ENCODE data around the gene NDUFA13.

Gene NDUFA13

GRCh38 chr19:19544954-19545591 is 29.0 kb downstream of the NDUFA13 start:
- DNase-seq (ENCODE audit: low read depth in 3 of 3, low spot score in 1 of 3): no peak

GRCh38 chr19:19545707-19546106 is 29.7 kb downstream of the NDUFA13 start:
- DNase-seq (ENCODE audit: low read depth in 3 of 3, low spot score in 1 of 3): no peak

DNA sequence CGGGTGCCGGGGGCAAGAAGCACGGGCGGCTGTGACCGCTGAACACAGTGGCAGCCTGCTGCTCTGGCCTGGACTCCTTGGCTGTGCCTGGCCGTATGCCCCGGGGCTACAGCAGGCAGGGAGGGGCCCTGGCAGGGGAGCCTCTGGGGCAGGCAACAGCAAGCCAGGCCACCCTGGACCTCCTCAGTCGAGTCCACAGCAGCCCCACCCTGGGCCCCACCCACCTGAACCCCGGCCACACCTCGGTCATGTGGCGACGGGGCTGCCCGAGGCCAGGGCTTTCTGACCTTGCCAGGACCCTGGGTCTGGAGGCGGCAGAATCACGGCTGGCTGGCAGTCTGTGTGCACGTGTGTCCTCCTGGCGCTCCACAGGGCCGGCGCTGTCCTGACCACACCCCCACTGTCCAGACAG is 30.7 kb downstream of the NDUFA13 start:
- DNase-seq (ENCODE audit: low read depth in 3 of 3, low spot score in 1 of 3): no peak

GRCh38 chr19:19547674-19548336 is 31.8 kb downstream of the NDUFA13 start:
- DNase-seq (ENCODE audit: low read depth in 3 of 3, low spot score in 1 of 3): no peak

DNA sequence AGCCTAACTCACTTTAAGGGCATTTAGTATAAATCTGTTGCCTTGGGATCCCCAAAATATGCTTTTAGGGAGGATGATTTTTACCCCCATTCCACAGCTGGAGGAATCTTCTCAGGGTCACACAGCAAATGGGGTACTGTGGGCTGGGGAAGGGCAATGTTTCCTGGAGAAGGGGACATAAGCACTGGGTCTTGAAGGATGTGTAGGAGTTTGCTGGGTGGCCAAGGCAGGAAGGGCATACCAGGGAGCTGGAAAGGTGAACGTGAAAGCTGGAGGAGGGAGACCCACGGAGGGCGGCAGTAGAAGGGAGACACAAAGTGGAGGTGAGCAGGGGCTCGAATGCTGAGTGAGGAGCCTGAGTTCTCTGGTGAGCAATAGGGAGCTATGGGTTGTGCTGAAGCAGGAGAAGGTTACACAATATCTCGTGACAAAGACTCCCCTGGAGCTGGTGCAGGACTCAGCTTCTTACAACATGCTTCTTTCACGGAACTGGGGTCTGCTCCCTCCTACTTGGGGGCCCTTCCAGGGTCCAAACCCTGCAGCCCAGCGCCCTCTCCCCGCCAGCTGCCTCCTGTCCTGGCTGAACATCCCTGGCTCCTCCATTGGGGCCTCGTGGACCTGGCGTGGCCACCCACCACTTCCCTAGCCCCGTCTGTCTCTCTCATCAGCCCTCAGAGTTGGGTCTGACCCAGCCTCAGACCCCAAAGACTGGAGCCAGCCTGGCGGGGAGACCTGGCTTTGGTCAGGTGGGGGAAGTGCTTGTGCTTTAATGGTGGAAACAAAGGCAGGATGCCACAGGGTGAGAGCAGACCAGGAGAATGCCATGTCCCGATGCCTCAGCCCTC is 33.1 kb downstream of the NDUFA13 start:
- no peak for DNase-seq (ENCODE audit: low read depth in 3 of 3, low spot score in 1 of 3)

DNA sequence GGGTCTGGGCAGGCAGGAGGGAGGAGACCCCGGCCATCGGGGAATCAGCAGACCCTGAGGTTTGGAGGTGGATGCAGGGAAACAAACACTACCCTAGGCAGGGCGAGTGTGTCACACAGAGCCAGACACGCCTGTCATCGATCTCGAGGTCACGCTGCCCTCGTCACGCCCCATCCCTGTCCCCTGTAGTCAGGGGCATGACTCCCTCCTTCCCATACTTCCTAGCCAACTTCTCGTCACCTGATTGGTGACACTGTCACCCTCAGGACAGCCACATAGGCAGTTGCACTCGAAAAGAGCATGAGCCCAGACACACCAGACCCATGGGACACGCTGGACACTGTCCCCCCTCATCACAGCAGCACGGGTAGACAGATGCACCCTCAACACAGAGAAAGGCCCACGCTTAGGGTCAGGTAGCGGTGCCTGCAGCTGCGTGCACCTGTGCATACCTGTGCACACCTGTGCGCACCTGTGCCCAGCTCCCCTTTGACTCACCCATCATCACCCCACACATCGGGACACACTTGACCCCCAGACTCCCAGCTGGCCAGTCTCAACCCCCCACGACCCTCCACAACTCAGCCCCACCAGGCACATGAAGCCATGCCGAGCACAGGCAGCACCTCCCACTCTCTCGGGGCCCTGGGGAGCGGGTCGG is 33.9 kb downstream of the NDUFA13 start:
- no peak for DNase-seq (ENCODE audit: low read depth in 3 of 3, low spot score in 1 of 3)

DNA sequence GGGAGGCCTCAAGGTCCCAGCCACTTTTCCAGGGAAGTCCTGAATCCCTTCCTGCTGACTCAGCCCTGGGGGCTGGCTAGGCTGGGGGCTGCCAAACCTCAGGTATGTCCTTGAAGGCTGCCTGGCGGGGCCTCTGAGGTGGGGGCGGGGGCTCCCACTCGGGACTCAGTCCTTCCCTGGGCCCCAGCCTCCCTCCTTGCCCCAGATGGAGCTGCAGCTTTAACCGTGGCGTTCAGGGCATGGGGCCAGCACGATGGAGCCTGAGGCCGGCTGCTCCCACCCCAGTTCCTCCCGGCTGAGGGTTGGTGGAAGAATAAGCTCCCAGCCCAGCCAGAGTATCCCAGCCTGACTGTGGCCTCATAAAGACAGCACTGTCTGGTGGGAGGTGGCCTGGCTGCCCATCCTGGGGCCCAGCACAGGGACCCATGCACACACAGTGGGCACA is 34.5 kb downstream of the NDUFA13 start:
- no peak for DNase-seq (ENCODE audit: low read depth in 3 of 3, low spot score in 1 of 3)

GRCh38 chr19:19550972-19551852 is 35.2 kb downstream of the NDUFA13 start:
- DNase-seq (ENCODE audit: low read depth in 3 of 3, low spot score in 1 of 3): no peak

GRCh38 chr19:19551853-19552192 is 35.8 kb downstream of the NDUFA13 start:
- no peak for DNase-seq (ENCODE audit: low read depth in 3 of 3, low spot score in 1 of 3)

GRCh38 chr19:19552798-19553197 is 36.8 kb downstream of the NDUFA13 start:
- DNase-seq (ENCODE audit: low read depth in 3 of 3, low spot score in 1 of 3): no peak

DNA sequence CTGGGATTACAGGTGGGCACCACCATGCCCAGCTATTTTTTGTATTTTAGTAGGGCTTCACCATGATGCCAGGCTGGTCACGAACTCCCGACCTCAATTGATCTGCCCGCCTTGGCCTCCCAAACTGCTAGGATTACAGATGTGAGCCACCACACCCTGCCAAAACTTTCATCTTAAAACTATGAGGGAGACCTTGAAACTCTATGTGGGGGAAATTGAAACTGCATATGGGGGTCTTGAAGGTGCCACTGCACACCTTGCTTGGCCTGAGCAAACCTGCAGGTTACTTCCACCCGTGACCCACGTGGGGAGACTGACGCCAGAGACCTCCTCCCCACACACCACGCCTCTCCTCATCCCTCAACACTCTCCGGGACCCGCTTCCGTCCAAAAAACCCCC is 37.6 kb downstream of the NDUFA13 start:
- no peak for DNase-seq (ENCODE audit: low read depth in 3 of 3, low spot score in 1 of 3)

DNA sequence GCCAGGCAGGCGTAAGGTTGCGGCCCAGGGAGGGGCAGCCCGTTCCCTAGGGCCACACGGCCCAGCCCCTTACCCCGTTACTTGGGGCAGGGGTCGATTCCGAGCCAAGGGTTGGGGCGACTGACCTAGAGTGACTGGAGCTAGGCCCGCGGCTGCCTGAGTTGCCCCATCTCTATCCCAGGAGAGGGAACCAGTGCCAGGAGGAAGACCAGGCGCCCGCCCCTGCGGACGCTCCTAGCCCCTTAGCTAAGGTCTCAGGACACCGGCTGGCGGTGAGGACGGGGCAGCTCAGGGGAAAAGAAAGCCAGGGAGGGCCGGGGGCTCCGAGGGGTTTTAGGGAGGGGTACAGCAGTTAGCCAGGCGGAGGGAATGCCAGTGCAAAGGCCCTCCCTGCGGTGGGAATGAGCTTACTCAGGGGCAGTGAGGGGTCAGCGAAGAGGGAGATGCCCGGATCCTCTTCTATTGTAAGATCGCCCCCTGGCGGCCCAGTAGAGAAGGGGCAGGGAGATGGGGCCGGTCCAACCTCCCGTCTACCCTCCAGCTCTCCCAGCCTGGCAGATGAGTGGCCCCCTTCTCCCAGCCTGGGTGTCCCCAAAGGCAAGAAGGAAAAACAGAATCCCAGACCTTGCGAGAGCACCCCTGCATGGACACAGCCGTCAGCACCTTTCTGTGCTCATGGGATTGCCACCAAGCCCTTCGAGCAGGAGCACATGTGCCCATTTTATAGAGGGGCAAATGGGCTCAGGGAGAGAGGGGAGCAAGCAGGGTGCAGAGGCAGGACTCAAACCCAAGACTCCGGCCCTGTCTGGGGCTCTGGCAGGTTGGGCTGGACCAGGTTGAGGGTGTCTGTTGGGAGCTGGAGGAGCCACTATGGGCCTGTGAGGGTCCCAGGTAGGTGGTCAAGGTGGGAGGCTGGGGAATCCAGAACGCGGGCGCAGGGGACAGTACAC is 38.3 kb downstream of the NDUFA13 start:
- peak in 1 of 3 donors; percentile 60 for DNase-seq (ENCODE audit: low read depth in 3 of 3, low spot score in 1 of 3)

- DNase-seq (ENCODE audit: low read depth in 3 of 3, low spot score in 1 of 3): no peak
Measured at GRCh38 chr19:19558055-19558454, 42.0 kb downstream of the NDUFA13 start.

DNA sequence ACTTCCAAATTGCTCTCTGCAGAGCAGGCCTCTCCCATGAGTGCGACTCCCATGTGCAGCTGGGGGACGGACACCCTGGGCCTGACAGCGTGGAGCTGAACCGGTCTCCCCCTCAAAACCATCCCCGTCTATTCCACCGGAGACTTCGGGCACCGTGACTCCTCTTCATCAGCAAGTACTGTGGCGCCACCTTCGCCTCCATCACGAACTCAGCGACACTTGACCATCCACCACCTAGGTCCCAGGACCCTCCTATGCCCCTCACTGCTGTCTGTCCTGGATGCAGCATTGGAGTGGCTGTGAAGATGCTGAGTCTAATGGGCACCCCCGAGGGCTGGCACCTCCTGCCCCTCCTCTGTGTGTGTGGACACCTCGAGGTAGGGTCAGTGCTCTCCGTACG is 42.6 kb downstream of the NDUFA13 start:
- DNase-seq (ENCODE audit: low read depth in 3 of 3, low spot score in 1 of 3): no peak

- no peak for DNase-seq (ENCODE audit: low read depth in 3 of 3, low spot score in 1 of 3)
Measured at GRCh38 chr19:19559931-19560330, 43.9 kb downstream of the NDUFA13 start.

DNA sequence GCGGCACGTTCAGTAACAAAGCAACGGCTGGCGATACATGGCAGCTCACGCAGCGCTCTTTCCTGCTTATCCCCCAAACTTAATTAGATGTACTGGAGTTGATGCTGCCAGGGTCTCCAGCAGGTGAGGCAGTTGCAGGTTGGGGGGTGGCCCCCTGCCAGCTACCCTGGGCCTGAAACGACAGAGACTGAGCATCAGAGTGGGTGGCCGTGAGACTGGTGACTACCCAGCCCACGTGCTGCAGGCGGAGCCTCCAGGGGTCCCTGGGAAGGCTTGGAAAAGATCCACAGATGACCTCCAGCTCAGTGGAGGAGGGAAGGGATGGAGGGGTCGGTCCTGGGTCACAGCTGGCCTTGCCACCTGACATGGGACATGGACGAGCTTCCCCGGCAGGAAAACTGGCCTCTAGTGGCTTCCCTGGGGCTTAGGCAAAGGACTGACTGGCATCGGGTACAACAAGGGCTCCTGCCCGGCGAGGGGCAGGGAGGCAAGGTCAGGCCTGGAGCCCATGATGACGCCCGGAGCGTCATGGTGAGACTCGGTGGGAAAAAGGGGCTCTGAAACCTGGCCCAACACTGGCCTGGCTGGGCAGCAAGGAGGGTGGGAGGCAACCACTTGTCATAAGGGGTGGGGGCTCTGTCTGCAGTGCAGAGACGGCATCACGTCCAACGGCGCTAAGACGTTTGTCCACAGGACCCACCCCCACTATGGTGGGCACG is 46.1 kb downstream of the NDUFA13 start:
- DNase-seq (ENCODE audit: low read depth in 3 of 3, low spot score in 1 of 3): no peak

DNA sequence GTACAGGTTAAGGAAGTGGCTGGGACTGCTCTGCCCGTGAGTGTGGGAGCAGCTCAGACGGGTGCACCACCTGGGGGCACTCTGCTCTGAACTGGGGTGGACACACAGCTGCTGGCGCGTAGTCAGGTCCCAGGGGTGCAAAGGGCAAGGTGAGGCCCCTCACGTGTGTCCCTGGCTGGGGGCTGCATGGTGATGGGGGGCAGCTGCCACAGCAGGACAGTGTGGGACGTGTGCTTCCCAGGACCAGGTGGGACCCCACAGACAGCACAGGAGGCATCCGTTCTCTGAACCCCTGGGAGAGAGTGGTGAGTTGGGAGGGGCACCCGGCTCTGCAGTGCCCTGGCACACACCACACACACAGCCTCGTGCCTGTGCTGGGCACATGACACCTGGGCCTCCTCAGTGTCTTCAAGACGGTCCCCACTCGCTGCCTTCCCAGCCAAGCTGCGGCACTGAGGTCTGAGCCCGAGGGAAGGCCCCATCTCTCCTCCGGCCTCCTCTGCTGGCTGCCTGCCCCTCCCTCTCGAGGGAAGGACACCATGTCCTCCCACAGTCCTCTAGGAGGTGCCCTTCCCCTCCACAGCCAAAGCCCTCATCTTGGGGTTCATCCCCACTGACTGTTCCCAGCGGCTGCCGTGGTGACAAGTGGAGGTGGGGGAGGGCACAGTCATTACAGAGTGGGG is 46.8 kb downstream of the NDUFA13 start:
- DNase-seq (ENCODE audit: low read depth in 3 of 3, low spot score in 1 of 3): no peak

- no peak for DNase-seq (ENCODE audit: low read depth in 3 of 3, low spot score in 1 of 3)
Measured at GRCh38 chr19:19563348-19563848, 47.4 kb downstream of the NDUFA13 start.

Measured in stimulated activated CD4-positive, alpha-beta T cell treated with anti-CD3 and anti-CD28 coated beads, TNF-alpha, amount 100 ng/mL, for 1 hour (primary cell).